ENCODE data around the gene GPRASP1.
"Not testable (repeated sequence)": the region's sequence is repeated elsewhere in the genome, so short reads cannot be mapped to it uniquely, and the experiment has no call there.

The GPRASP1 gene, protein sequence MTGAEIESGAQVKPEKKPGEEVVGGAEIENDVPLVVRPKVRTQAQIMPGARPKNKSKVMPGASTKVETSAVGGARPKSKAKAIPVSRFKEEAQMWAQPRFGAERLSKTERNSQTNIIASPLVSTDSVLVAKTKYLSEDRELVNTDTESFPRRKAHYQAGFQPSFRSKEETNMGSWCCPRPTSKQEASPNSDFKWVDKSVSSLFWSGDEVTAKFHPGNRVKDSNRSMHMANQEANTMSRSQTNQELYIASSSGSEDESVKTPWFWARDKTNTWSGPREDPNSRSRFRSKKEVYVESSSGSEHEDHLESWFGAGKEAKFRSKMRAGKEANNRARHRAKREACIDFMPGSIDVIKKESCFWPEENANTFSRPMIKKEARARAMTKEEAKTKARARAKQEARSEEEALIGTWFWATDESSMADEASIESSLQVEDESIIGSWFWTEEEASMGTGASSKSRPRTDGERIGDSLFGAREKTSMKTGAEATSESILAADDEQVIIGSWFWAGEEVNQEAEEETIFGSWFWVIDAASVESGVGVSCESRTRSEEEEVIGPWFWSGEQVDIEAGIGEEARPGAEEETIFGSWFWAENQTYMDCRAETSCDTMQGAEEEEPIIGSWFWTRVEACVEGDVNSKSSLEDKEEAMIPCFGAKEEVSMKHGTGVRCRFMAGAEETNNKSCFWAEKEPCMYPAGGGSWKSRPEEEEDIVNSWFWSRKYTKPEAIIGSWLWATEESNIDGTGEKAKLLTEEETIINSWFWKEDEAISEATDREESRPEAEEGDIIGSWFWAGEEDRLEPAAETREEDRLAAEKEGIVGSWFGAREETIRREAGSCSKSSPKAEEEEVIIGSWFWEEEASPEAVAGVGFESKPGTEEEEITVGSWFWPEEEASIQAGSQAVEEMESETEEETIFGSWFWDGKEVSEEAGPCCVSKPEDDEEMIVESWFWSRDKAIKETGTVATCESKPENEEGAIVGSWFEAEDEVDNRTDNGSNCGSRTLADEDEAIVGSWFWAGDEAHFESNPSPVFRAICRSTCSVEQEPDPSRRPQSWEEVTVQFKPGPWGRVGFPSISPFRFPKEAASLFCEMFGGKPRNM (N-terminal part only)

DNA sequence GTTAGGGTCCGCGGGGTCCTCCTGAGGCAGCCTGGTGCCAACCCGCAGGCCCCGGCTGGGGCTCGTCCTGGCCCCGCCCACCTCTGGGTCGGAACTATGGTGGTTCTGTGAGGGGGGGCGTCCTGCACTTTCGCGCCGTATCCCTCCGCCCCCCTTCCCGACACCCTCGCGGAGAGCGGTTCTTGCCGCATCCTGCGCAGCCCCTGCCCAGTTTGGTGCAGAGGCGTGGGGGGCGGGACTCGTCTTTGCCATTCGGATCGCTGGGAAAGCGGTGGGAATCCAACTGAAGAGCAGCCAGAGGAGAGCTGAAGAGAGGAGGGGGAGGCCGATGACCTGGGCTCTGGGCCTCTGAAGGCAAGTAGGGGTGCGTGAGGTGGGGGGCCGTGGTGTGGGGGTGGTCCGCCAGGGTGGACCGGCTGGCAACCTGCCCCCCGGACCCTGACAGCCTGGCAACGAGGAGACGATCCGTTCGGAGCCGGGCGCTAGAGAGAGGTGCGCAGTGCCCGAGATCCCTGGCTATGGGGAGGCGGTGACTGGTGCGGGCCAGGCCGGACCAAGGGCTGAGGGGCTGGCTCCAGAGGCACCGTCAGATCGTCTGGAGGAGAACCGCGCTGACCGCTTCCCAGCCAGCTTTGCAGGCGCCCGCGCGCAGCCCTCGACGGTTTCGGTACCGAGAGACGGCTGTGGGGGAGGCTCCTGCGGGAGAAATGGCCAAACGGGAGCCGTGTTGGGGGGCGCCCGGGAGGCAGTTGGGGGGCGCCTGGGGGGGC lies at the start of gene GPRASP1:
Gene GPRASP1 (plus strand): TSS at position 242 of the 770 bp plus-strand sequence. CDS start 2,431 bp downstream, outside the sequence.
- peak; percentile 53 for DNase-seq (ENCODE audit: low read depth)

DNA sequence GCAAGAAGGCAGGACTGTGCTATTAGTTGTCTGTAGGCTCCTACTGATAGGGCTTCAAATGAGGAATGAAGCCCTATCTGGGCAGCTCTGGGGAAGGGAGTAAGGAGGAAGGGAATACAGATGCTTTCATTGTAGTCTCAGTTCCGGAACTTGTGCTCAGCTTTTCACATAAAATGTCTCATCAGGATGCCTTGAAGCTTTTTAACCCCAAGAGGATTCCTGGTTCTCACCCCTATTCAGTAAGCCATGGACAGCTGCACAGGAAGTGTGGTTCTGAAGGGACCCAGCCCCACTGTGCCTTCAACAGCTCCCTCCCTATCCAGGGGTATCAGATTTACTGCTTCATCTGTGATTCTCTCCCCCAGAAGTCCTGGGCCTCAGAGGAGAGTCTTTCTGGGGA lies 47.0 kb upstream of the GPRASP1 start:
- no peak for DNase-seq (ENCODE audit: low read depth)

DNA sequence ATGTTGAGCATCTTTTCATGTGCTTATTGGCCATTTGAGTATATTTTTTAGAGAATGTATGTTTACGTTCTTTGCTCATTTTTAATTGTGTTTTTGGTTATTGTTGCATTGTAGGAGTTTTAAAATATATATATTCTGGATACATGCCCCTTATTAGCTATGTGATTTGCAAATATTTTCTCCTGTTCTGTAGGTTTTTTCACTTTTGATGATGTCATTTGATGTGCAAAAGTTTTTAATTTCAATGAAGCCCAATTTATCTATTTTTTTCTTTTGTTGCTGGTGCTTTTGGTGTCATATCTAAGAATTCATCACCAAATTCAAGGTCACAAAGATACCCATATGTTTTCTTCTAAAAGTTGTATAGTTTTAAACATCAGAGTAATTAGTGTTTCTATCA lies 45.2 kb upstream of the GPRASP1 start:
- no peak for DNase-seq (ENCODE audit: low read depth)

DNA sequence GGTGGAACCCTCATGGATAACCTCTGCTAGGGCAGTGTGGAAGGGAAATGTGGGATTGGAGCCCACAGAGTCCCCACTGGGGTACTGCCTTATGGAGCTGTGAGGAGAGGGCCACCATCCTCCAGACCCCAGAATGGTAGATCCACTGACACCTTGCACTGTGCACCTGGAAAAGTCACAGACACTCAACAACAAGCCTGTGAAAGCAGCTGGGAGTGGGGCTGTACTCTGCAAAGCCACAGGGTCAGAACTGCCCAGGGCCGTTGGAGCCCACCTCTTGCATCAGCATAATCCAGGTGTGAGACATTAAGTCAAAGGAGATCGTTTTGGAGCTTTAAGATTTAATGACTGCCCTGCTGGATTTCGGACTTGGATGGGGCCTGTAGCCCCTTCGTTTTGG lies 40.4 kb upstream of the GPRASP1 start:
- DNase-seq (ENCODE audit: low read depth), result no peak

DNA sequence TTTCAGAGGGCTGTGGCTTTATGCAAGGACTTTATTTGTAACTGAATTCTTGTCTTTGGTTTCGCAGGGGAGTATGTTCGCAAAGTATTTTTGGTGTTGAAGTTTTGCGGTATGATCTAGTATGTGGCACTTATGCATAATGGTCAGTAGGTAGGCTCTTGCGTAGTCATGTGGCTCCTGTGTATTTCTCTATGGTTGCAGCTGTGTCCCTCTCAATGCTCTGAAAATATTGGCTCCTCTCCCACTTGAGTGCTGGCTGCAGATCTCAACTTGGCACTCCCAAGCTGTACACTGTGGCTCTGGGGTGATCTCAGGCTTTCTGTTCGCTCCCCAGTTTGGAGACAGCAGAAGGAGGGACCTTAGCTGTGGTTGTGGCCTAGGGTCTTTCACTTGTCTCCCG lies 27.2 kb upstream of the GPRASP1 start:
- no peak for DNase-seq (ENCODE audit: low read depth)

DNA sequence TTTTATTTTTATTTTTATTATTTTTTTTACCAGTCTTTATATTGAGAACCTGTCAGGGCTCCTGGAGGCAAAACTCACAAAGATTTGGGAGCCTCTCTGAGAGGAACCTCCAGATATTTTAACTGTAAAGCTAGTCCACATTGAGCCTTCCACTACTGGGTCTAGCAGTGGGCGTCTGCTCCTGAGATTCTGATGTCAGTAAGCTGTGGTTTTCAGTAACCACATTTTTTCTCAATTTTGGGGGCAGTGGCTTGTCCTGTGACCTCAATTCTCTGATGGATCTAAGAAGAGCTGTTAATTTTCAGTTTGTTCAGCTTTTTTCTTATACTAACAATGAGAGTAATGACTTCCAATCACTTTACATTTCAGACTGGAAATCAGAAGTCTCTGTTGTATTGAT lies 23.6 kb upstream of the GPRASP1 start:
- DNase-seq (ENCODE audit: low read depth), result no peak

DNA sequence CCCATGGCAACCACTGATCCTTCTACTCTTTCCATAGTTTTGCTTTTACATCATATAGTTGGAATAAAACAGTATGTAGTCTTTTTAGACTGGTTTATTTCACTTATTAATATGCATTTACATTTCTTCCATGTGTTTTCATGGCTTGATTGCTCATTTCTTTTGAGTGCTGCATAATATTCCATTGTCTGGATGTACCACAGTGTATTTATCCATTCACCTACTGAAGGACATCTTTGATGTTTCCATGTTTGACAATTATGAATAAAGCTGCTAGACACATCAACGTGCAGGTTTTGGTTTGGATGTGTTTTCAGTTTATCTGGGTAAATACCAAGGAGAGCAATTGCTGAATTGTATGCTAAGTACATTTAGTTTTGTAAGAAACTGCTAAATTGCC lies 13.7 kb upstream of the GPRASP1 start:
- no peak for DNase-seq (ENCODE audit: low read depth)

DNA sequence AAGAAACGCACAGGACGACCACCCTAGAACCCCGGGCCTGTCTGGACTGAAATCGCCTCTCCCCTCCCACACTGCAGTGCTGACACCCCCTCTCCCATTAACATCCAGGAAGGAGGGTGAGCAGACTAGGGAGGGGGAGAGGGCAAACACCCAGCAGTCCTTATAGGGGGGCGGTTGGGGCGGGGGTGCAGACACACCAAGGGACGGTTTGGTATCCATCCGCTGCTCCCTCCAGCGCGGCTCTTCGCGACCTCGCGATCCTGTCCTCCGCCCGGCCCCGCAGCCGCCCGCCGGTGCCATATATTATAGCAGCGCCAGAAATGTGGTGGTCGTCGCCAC lies 411 bp upstream of the GPRASP1 start:
- DNase-seq (ENCODE audit: low read depth), result no peak

DNA sequence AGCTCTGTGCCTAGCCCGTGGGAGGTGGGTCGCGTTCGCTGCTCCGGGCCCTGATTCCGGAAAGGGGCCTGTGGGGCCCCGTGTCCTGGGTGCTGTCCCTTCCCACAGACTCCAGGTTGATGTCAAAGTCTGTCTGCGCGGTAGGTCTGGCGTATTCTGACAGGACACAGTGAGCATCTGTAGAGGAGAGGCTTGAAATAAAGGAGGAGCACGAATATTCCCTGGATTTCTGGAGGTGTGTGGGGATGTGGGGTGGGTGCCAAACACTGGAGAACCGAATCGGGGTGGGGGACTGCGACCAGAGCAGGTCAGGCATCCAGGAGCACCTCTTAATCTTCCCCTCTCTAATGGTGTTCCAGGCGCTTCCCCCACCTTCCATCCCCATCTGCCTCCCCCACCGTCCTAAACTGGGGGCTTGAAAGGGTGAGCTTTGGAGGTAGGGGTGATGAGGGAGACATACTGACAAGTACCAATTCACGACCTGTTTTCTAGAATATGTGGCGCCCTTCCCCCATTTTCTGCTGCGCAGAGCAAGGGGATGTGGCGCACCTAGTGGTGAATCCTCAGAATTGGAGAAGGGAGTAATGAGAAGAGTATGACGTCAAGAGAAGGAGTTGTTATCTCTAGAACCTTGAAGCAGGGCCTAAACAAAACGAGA lies 877 bp downstream of the GPRASP1 start:
- DNase-seq (ENCODE audit: low read depth), result peak; percentile 35

DNA sequence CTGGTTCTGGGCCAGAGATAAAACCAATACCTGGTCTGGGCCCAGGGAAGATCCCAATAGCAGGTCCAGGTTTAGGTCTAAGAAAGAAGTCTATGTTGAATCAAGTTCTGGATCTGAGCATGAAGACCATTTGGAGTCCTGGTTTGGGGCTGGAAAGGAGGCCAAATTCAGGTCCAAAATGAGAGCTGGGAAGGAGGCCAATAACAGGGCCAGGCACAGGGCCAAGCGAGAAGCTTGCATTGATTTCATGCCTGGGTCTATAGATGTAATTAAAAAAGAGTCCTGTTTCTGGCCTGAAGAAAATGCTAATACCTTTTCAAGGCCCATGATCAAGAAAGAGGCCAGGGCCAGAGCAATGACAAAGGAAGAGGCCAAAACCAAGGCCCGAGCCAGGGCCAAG lies 3.4 kb downstream of the GPRASP1 start:
- DNase-seq (ENCODE audit: low read depth), result no peak

DNA sequence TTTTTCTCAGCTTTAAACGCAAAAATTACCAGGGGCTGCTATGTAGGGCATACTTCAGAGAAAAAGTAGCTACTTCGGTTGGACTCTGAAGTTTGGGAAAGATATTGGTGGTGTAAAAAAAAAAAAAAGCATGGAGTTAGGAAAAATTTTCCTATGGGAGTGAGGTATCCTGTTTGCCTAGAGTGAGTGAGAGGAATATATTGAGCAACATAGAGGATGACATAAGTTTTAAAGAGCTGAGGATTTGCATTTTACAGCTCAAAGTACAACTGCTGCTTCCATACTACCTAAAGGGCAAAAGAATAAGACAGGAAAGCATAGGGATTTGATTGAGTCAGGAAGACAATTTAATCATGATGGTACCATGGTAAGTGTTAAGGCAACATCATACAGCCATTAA lies 7.3 kb downstream of the GPRASP1 start:
- no peak for DNase-seq (ENCODE audit: low read depth)

DNA sequence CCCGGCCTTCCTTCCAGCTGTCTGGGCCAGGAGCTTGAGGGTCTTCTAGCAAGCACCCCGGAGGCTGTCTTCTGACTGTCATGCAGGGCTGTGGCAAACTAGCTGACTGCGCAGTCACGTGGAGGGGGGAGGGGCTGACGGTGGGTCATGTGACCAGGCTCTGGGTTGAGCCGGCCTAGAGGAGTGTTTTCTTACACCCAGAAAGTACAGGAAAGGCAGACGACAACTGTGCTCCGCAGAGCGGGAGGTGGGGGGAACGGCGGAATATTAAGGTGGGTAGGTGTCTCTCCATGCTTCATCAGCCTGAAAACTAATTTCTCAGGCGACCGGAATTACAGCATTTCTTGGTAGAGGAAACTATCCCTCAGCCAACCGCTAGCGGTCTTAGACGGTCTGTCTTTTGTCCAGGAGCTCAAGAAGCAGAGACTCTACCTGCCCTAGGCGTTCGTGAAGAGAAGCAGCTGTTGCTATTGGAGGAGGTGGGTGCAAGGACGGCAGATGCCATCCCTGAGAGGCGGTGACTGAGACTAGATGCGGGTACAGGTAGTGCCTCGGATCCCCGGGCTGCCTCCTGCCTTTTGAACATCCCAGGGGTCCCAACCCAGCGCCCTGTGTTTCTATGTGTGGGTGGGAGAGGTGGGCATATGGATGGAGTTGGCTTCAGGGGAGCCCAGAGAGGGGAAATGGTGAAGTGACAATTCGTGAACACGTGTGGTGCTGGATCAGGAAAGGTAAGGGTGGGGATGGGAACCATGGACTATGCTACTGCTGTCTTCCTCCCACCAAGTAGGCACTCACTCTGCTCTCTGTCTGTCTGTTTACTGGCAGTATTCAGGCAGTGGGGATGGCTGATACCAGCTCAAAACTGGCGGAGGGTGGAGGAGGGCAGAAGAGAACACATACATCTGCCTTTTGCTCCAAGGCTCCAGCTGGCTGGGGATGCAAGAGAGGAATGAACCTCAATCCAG lies 8.8 kb downstream of the GPRASP1 start:
- DNase-seq (ENCODE audit: low read depth), result peak; percentile 71

DNA sequence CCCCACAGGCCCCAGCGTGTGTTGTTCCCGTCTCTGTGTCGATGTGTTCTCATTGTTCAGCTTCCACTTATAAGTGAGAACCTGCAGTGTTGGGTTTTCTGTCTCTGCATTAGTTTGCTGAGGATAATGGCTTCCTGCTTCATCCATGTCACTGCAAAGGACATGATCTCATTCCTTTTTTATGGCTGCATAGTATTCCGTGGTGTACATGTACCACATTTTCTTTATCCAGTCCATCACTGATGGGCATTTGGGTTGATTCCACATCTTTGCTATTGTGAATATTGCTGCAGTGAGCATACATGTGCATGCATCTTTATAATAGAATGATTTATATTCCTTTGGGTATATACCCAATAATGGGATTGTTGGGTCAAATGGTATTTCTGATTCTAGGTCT lies 12.5 kb downstream of the GPRASP1 start:
- DNase-seq (ENCODE audit: low read depth), result not testable (repeated sequence)

DNA sequence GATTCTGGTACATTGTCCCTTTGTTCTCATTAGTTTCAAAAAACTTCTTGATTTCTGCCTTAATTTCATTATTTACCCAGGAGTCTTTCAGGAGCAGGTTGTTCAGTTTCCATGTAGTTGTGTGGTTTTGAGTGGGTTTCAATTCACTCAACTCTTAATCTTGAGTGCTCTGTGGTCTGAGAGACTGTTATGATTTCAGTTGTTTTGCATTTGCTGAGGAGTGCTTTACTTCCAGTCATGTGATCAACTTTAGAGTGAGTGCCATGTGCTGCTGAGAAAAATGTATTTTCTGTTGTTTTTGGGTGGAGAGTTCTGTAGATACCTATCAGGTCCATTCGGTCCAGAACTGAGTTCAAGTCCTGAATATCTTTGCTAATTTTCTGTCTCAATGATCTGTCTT lies 15.8 kb downstream of the GPRASP1 start:
- DNase-seq (ENCODE audit: low read depth), result not testable (repeated sequence)

DNA sequence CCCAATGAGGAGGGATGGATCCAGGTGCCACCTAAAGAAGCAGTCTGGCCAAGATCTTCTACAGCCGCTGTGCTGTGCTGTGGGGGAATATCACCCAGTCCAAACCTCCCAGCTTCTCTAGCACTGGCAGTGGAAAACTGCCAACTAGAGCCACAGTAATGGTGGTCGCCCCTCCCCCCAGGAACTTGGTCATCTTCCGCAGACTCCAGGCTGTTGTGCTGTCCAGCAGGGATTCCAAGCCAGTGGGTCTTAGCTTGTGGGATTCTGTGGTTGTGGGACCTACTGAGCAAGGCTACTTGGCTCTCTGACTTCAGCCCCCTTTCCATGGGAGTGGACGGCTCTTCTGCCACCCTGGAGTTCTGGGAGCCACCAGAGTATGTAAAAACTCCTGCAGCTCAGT lies 18.2 kb downstream of the GPRASP1 start:
- DNase-seq (ENCODE audit: low read depth), result no peak

DNA sequence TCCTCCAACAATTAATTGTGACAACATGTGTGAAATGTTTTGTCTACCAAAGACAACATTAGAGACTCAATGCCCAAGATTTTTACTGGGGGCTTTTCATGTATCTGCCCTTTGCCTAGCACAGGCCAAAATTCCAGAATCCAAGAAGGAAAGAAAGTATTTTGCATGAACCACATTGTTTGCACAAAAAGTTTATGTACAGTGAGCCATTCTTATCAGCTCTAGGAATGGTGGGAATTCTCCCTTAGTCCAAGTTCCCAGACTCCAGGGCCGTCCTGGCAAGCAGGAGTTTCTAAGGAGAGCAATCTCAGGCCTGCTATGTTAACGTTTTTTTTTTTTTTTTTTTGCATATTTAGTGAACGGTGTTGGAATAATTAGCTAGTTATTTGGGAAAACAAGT lies 21.6 kb downstream of the GPRASP1 start:
- DNase-seq (ENCODE audit: low read depth), result no peak

DNA sequence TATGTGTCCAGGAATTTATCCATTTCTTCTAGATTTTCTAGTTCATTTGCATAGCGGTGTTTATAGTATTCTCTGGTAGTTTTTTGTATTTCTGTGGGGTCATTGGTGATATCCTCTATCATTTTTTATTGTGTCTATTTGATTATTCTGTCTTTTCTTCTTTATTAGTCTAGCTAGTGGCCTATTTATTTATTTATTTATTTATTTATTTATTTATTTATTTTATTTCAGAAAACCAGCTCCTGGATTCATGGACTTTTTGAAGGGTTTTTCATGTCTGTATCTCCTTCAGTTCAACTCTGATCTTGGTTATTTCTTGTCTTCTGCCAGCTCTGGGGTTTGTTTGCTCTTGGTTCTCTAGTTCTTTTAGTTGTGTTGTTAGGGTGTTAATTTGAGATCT lies 26.2 kb downstream of the GPRASP1 start:
- DNase-seq (ENCODE audit: low read depth), result not testable (repeated sequence)

DNA sequence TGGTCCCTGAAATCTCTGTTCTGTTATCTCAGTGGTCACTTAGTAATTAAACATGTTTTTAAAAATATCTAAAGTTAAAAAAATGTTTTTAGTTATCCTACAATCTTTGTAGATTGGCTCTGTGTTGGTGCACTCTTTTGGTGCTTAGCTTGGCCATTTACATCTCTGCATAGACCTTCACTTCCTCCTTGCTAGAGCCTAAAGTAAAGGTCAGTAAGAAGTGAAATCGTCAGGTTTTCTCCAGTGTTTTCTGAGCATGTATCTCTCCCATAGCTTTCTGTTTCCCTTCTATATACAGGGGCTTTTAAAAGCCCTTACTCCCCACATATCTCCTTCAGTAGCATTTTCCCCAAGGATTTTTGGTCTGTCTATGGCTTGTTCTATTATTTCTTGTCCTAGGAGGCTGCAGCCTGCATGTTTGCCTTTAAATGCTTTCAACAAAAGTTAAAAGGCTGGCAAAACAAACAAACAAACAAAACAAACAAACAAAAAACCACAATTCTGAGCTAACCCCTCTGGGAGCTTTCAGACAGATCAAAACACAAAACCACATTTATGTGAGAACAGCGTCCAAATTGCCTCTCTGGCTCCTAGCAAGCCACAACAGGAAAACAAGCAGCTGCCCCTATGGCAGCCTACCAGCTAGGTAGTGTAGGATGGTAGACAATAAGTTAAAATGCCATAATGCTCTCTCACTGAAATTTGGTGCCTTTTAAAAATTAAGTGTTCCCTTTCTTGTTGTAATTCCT lies 33.7 kb downstream of the GPRASP1 start:
- no peak for DNase-seq (ENCODE audit: low read depth)

DNA sequence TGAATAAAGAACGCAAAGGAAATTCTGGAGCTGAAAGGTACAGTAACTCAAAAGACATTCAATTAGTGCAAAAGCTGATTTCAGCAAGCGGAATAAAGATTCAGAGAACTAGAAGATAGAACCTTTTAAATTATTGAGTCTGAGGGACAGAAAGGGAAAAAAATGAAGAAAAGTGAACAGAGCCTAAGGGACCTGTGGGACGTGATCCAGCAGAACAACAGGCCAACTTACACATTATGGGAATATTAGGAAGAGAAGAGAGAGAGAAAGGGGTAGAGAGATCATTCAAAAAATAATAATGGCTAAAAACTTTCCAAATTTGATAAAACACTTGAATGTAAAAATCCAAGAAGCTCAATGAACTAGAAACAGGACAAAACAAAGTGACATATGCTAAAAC lies 43.5 kb downstream of the GPRASP1 start:
- DNase-seq (ENCODE audit: low read depth), result no peak

DNA sequence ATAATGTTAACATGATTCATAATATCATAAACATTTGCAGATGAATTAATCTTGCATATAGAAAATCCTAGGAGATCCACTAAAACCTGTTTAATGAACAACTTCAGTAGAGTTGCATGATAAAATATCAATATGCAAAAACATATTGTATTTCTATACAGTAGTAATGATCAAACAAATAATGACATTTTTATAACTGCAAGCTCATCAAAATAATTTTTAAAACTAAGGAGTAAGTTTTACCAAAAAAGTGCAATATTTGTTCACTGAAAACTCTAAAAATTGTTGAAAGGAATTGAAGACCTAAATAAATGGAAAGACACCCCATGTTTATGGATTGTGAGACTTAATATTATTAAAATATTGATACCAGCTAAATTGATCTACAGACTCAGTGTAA lies 45.0 kb downstream of the GPRASP1 start:
- DNase-seq (ENCODE audit: low read depth), result no peak

All from stimulated activated CD4-positive, alpha-beta T cell treated with anti-CD3 and anti-CD28 coated beads, Interleukin-2, amount 100 ng/mL, for 4 hours (primary cell).